ENCODE measurements around the gene EGFL8. TPM values are rescaled to one million over a fixed set of nuclear protein-coding genes. Genes with fewer than 3 reads are reported as not detected.
"Not testable (repeated sequence)": the region's sequence is repeated elsewhere in the genome, so short reads cannot be mapped to it uniquely, and the experiment has no call there.

Gene EGFL8
- total and polyA plus RNA-seq, 3 experiments from 2014 or later = 8.3 to 9.5 TPM; not detected in 1

GRCh38 chr6:32208996-32209395 lies 44.6 kb downstream of the EGFL8 start:
- H3K27me3 ChIP-seq (ENCODE audit: insufficient read depth, low read length, poor library complexity, severe bottlenecking) = no peaks in the 10 kb centered on the region
- Mint-ChIP-seq H3K27me3 (peaks cover 0 to 3% of the 10 kb centered on the region in 2 donors), H3K27ac (no peak overlapping the region), H3K4me1 (peaks cover 5 to 7% (median 6%) of the 10 kb centered on the region in 3 donors), H3K4me3 (no peak overlapping the region), H3K9me3 (no peaks in the 10 kb centered on the region), H3K36me3 (no peaks in the 10 kb centered on the region)
- H3K36me3 ChIP-seq (ENCODE audit: insufficient read depth, low read length) = no peaks in the 10 kb centered on the region
- no peaks in the 10 kb centered on the region for H3K4me1 ChIP-seq (ENCODE audit: insufficient read depth, low read length)
- H3K27ac ChIP-seq (ENCODE audit: low read depth, low read length) = no peak overlapping the region
- DNase-seq = no peak
- ChIA-PET POLR2A (no interaction called here), CTCF (no interaction called here)
- no peaks in the 10 kb centered on the region for H3K9me3 ChIP-seq (ENCODE audit: low read length)
- H3K4me3 ChIP-seq (ENCODE audit: low read length) = no peak overlapping the region

DNA sequence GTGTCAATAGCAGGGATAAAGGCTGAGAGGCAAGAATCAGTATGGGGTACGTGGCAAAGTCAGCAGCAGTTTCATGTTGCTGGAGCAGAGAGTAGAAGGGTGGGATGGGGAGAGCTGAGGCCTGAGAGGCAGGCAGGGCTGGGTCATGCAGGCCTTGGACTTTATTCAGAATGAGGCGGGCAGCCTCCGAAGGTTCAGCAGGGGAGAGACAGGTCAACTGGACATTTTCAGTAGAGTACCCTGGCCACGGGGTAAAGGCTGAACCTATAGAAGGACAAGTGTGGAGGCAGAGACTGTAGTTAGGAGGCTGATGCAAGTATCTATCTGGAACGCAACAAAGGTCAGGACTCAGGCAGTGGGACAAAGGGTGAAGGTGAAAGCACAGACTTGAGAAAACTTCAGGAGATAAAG lies 45.8 kb downstream of the EGFL8 start:
- ChIA-PET POLR2A (interaction anchor here (0.6 kb wide), 1 partner anchor 685 kb away, joined by 8 read pairs; no protein-coding TSS in a partner anchor), CTCF (no interaction called here)
- Histone ChIP-seq H3K4me3 (ENCODE audit: low read length) (no peak overlapping the region), H3K27ac (ENCODE audit: low read depth, low read length) (no peak overlapping the region), H3K27me3 (ENCODE audit: insufficient read depth, low read length, poor library complexity, severe bottlenecking) (no peaks in the 10 kb centered on the region), H3K36me3 (ENCODE audit: insufficient read depth, low read length) (no peaks in the 10 kb centered on the region), H3K9me3 (ENCODE audit: low read length) (no peaks in the 10 kb centered on the region), H3K4me1 (ENCODE audit: insufficient read depth, low read length) (no peaks in the 10 kb centered on the region)
- peaks cover 5 to 7% (median 6%) of the 10 kb centered on the region in 3 donors for H3K4me1 Mint-ChIP-seq
- no peak overlapping the region for H3K4me3 Mint-ChIP-seq
- H3K27me3 Mint-ChIP-seq = no peaks in the 10 kb centered on the region
- no peaks in the 10 kb centered on the region for H3K9me3 Mint-ChIP-seq
- no peaks in the 10 kb centered on the region for H3K36me3 Mint-ChIP-seq
- no peak for DNase-seq
- H3K27ac Mint-ChIP-seq = peak overlapping the region in 5 of 8 donors; percentile 18 to 86 (median 29)

GRCh38 chr6:32211432-32211831 lies 47.0 kb downstream of the EGFL8 start:
- H3K27me3 Mint-ChIP-seq; H3K4me3 Mint-ChIP-seq; H3K36me3 ChIP-seq (ENCODE audit: insufficient read depth, low read length); DNase-seq; CTCF ChIA-PET; H3K9me3 Mint-ChIP-seq; H3K4me3 ChIP-seq (ENCODE audit: low read length); H3K36me3 Mint-ChIP-seq; POLR2A ChIA-PET; H3K9me3 ChIP-seq (ENCODE audit: low read length); H3K27ac Mint-ChIP-seq; H3K4me1 Mint-ChIP-seq; H3K27me3 ChIP-seq (ENCODE audit: insufficient read depth, low read length, poor library complexity, severe bottlenecking); H3K4me1 ChIP-seq (ENCODE audit: insufficient read depth, low read length); H3K27ac ChIP-seq (ENCODE audit: low read depth, low read length): not testable (repeated sequence)

- Mint-ChIP-seq H3K27ac (peak overlapping the region in 6 of 8 donors; percentile 31 to 91 (median 67)), H3K4me1 (peaks cover 5 to 7% (median 6%) of the 10 kb centered on the region in 3 donors), H3K36me3 (no peaks in the 10 kb centered on the region), H3K27me3 (no peaks in the 10 kb centered on the region), H3K9me3 (no peaks in the 10 kb centered on the region), H3K4me3 (peak overlapping the region in 1 of 7 donors; percentile 66)
- no peak for DNase-seq
- no peaks in the 10 kb centered on the region for H3K27me3 ChIP-seq (ENCODE audit: insufficient read depth, low read length, poor library complexity, severe bottlenecking)
- H3K4me1 ChIP-seq (ENCODE audit: insufficient read depth, low read length) = no peaks in the 10 kb centered on the region
- no peak overlapping the region for H3K27ac ChIP-seq (ENCODE audit: low read depth, low read length)
- CTCF ChIA-PET = no interaction called here
- POLR2A ChIA-PET = no interaction called here
- H3K4me3 ChIP-seq (ENCODE audit: low read length) = no peak overlapping the region
- H3K9me3 ChIP-seq (ENCODE audit: low read length) = no peaks in the 10 kb centered on the region
- H3K36me3 ChIP-seq (ENCODE audit: insufficient read depth, low read length) = no peaks in the 10 kb centered on the region
Measured at GRCh38 chr6:32212076-32212760, 47.8 kb downstream of the EGFL8 start.

DNA sequence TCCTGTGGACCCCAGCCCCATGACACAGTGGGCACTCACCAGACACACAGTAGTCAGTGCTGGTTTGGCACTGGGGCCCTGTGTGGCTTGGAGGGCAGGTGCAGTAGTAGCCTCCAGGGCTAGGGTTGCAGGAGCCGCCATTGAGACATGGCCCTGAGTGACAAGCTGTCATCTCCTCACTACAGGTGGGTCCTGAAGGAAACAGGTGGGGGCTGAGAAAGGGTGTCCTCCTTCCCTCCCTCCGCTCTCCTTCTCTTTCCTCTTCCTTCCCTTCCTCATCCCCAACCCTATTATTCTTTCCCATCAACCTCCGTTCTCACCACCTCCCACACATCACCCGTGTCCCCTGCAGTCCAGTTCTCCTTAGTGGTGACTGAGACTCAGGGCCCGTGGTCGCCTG lies 49.3 kb downstream of the EGFL8 start:
- Histone ChIP-seq H3K36me3 (ENCODE audit: insufficient read depth, low read length) (no peaks in the 10 kb centered on the region), H3K4me1 (ENCODE audit: insufficient read depth, low read length) (no peaks in the 10 kb centered on the region), H3K9me3 (ENCODE audit: low read length) (no peaks in the 10 kb centered on the region), H3K27ac (ENCODE audit: low read depth, low read length) (no peak overlapping the region), H3K4me3 (ENCODE audit: low read length) (no peak overlapping the region), H3K27me3 (ENCODE audit: insufficient read depth, low read length, poor library complexity, severe bottlenecking) (no peaks in the 10 kb centered on the region)
- DNase-seq = no peak
- no peak overlapping the region for H3K4me3 Mint-ChIP-seq
- peaks cover 5 to 7% (median 6%) of the 10 kb centered on the region in 3 donors for H3K4me1 Mint-ChIP-seq
- H3K9me3 Mint-ChIP-seq = no peaks in the 10 kb centered on the region
- CTCF ChIA-PET = no interaction called here
- peak overlapping the region in 3 of 8 donors; percentile 33 to 86 (median 36) for H3K27ac Mint-ChIP-seq
- POLR2A ChIA-PET = no interaction called here
- H3K36me3 Mint-ChIP-seq = no peaks in the 10 kb centered on the region
- H3K27me3 Mint-ChIP-seq = no peaks in the 10 kb centered on the region

- H3K4me1 ChIP-seq (ENCODE audit: insufficient read depth, low read length) = no peaks in the 10 kb centered on the region
- H3K27me3 ChIP-seq (ENCODE audit: insufficient read depth, low read length, poor library complexity, severe bottlenecking) = no peaks in the 10 kb centered on the region
- no peaks in the 10 kb centered on the region for H3K9me3 ChIP-seq (ENCODE audit: low read length)
- Mint-ChIP-seq H3K9me3 (no peaks in the 10 kb centered on the region), H3K4me3 (no peak overlapping the region), H3K27me3 (no peaks in the 10 kb centered on the region), H3K36me3 (no peaks in the 10 kb centered on the region), H3K4me1 (peaks cover 5 to 7% (median 6%) of the 10 kb centered on the region in 3 donors), H3K27ac (peak overlapping the region in 1 of 8 donors; percentile 56)
- no peaks in the 10 kb centered on the region for H3K36me3 ChIP-seq (ENCODE audit: insufficient read depth, low read length)
- no peak overlapping the region for H3K4me3 ChIP-seq (ENCODE audit: low read length)
- ChIA-PET POLR2A (no interaction called here), CTCF (no interaction called here)
- no peak for DNase-seq
- no peak overlapping the region for H3K27ac ChIP-seq (ENCODE audit: low read depth, low read length)
Measured at GRCh38 chr6:32214126-32214525, 49.7 kb downstream of the EGFL8 start.

- Histone ChIP-seq H3K4me3 (ENCODE audit: low read length) (no peak overlapping the region), H3K9me3 (ENCODE audit: low read length) (no peaks in the 10 kb centered on the region), H3K4me1 (ENCODE audit: insufficient read depth, low read length) (no peaks in the 10 kb centered on the region), H3K27ac (ENCODE audit: low read depth, low read length) (no peak overlapping the region), H3K27me3 (ENCODE audit: insufficient read depth, low read length, poor library complexity, severe bottlenecking) (no peaks in the 10 kb centered on the region), H3K36me3 (ENCODE audit: insufficient read depth, low read length) (no peaks in the 10 kb centered on the region)
- Mint-ChIP-seq H3K36me3 (no peaks in the 10 kb centered on the region), H3K4me3 (no peak overlapping the region), H3K4me1 (peaks cover 5 to 7% (median 6%) of the 10 kb centered on the region in 3 donors), H3K27me3 (peaks cover 0 to 4% of the 10 kb centered on the region in 2 donors), H3K27ac (peak overlapping the region in 2 of 8 donors; percentile 62 to 84), H3K9me3 (no peaks in the 10 kb centered on the region)
- CTCF ChIA-PET = no interaction called here
- POLR2A ChIA-PET = interaction anchor here (0.6 kb wide), 1 partner anchor 19 kb away, joined by 7 read pairs; no protein-coding TSS in a partner anchor
- no peak for DNase-seq
Measured at GRCh38 chr6:32215617-32216016, 51.2 kb downstream of the EGFL8 start.

- DNase-seq = no peak
- no peak overlapping the region for H3K27ac ChIP-seq (ENCODE audit: low read depth, low read length)
- H3K4me3 ChIP-seq (ENCODE audit: low read length) = no peak overlapping the region
- H3K36me3 Mint-ChIP-seq = no peaks in the 10 kb centered on the region
- H3K9me3 ChIP-seq (ENCODE audit: low read length) = no peaks in the 10 kb centered on the region
- peaks cover 5 to 7% (median 6%) of the 10 kb centered on the region in 3 donors for H3K4me1 Mint-ChIP-seq
- H3K4me3 Mint-ChIP-seq = no peak overlapping the region
- peak overlapping the region in 2 of 8 donors; percentile 23 to 54 for H3K27ac Mint-ChIP-seq
- ChIA-PET POLR2A (no interaction called here), CTCF (no interaction called here)
- H3K27me3 Mint-ChIP-seq = peaks cover 0 to 4% of the 10 kb centered on the region in 2 donors
- H3K36me3 ChIP-seq (ENCODE audit: insufficient read depth, low read length) = no peaks in the 10 kb centered on the region
- H3K4me1 ChIP-seq (ENCODE audit: insufficient read depth, low read length) = no peaks in the 10 kb centered on the region
- no peaks in the 10 kb centered on the region for H3K27me3 ChIP-seq (ENCODE audit: insufficient read depth, low read length, poor library complexity, severe bottlenecking)
- no peaks in the 10 kb centered on the region for H3K9me3 Mint-ChIP-seq
Measured at GRCh38 chr6:32216285-32216684, 51.9 kb downstream of the EGFL8 start.
